Eye (tissue), 1 donor: Measurements from ENCODE around the gene CENPE.
"Not testable (repeated sequence)": the region's sequence is repeated elsewhere in the genome, so short reads cannot be mapped to it uniquely, and the experiment has no call there.

Source experiments
- DNase-seq: peaks from one replicate; pipeline ENCODE4 v3.0.0-alpha.2; 2015

CENPE gene

GRCh38 chr4:103198111-103198765, at the start of gene CENPE:
CENPE (minus strand) TSS chr4:103198343; CDS start chr4:103198319, 24 bp downstream.
- DNase-seq = peak; percentile 98

DNA sequence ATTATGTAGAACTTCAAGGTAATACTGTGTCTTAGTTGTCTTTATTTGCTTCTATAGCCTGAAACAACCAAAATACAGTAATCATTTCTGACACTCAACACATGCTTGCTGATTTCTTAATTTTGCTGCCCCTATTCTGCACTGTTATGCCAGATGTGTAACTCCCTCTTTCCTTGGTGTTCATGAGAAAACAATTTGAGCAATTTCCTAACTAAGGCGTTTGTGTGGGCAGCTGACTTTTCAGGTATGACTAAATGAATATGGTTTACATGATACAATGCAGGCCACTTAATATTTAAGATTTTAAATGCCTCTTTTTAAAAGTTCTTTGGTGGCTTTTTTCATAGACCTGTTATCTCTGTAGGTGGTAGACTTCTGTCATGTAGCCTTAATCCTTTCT, 46.1 kb upstream of the CENPE start:
- no peak for DNase-seq

DNA sequence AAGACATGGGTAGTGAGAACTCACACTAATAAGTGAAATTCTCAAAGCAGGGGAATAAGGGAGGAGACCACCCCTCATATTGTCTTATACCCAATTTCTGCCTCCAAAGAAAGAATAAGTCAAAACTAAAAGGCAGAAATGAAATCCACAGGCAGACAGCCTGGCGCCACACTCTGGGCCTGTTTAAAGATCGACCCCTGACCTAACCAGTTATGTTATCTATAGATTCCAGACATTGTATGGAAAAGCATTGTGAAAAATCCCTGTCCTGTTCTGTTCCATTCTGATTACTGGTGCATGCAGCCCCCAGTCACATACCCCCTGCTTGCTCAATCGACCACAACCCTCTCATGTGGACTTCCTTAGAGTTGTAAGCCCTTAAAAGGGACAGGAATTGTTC, 32.8 kb upstream of the CENPE start:
- not testable (repeated sequence) for DNase-seq

- DNase-seq = not testable (repeated sequence)
Measured at GRCh38 chr4:103223556-103223955, 25.4 kb upstream of the CENPE start.

DNA sequence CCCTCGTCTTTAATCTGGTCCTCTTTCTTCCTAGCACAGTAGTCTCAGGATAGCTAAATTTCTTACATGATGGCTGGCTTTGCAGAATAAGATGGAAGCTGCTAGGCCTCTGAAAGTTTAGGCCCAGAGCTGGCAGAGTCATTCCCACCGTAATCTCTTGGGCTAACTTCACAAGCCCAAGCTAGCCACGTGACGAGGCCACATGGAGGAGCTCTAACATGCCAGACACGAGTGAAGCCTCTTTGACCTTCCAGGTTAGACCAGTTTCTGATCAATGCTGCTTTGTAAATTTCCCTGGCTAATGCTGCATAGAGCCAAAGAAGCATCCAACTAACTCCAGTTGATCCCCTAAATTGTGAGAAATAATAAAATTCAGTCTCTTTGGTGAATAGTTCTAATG, 9.5 kb upstream of the CENPE start:
- no peak for DNase-seq

DNA sequence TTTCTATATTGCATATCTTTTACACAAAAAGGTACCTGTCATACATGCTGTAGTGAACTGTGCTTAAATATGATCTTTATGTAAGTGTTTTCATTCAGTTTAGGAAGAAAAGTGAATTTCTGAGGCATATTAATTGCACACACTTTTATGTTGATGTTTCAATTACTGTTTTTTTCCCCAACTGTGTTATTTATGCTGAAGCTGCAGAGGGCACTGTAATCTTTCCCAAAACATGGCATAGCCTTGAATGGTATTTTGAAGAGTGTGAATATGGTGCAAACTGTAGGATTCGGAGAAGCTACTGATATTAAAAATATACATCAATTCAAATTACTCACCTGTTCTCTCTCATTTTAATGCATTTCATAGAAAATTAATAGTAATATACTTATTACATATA, 6.0 kb upstream of the CENPE start:
- DNase-seq = peak; percentile 47

GRCh38 chr4:103201724-103202123, 3.6 kb upstream of the CENPE start:
- no peak for DNase-seq

DNA sequence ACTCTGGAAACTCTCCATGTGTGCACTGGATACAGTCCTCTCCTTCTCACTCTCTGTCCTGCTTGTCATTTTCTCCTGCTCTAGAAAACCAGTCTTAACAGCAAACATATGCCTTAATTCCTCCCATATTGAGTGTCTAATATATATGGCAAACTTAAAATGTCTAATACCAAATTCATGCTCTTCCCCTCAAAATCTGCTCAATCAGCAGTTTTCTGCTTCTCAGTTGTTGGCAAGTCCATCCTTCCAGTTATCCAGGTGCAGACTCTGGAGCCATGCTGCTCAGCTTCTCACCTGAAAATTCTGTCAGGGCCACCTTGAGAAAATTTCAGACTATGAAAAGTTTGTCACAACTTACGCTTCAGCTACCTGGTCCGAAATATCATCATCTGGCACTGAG, 3.1 kb upstream of the CENPE start:
- no peak for DNase-seq

DNA sequence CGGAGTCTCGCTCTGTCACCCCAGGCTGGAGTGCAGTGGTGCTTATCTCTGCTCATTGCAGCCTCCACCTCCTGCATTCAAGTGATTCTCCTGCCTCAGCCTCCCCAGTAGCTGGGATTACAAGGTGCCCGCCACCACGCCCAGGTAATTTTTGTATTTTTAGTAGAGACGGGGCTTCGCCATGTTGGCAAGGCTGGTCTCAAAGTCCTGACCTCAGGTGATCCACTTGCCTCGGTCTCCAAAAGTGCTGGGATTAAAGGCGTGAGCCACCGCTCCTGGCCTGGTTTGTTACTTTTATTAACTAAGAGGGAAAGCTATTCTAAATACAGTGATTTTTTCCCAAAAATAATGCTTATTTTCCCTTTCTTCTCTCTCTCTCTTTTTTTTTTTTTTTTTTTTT, 866 bp upstream of the CENPE start:
- no peak for DNase-seq

DNA sequence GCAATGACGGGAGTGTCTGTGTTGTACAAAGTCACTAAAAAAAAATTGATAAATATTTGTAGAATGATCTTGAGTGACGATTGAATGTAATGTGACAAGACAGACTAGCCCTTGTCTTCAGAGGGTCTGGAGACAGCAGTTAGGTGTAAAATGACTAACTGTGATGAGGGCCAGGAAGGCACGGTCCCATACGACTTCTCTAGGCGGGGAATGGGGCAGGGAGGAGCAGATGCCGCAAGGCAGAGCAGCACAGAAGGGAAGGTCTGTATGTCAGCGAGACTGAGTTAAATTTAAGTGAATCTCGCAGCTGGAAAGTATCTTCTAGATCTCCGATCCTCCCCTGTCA, 405 bp downstream of the CENPE start:
- no peak for DNase-seq

GRCh38 chr4:103193457-103193856, 4.7 kb downstream of the CENPE start:
- no peak for DNase-seq

GRCh38 chr4:103171006-103171405, 27.1 kb downstream of the CENPE start:
- peak; percentile 3 for DNase-seq

- DNase-seq = not testable (repeated sequence)
Measured at GRCh38 chr4:103169750-103170149, 28.4 kb downstream of the CENPE start.

- no peak for DNase-seq
Measured at GRCh38 chr4:103168993-103169392, 29.1 kb downstream of the CENPE start.

DNA sequence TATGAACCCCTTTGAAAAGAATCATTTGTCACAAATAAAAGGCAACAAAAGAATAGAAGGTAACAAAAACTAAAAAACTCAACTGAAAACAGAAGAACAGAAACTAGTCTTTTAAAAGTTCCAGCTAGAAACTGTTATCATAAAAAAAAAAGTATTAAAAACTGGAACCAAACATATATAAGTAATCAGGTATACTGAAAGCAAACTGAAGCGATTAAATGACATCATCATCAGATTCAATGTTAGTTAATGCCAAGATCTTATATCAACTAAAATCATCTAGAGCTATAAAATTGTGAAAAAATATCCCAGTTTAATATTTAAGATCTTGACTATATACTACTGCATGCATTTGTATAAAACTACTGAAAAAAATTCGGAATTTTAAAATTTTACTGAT, 36.0 kb downstream of the CENPE start:
- no peak for DNase-seq

DNA sequence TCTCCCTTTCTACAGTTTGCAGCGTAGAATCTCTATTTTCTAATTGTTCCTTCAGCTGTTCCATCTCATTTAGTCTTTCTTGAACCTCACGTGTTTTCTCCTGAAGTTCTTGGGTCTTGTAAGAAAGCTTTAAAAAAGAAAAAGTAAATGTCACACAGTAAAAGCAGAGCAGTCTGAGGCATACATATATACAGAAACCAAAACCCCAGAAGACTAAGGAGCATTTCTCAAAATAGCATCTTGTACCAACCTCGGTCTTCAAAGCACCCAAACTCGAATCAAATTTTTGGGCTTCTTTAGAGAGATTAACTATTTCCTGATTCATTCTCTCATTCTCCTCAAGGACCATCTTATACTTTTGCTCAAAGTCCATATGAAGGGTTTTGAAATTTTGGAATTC, 39.4 kb downstream of the CENPE start:
- DNase-seq = no peak

DNA sequence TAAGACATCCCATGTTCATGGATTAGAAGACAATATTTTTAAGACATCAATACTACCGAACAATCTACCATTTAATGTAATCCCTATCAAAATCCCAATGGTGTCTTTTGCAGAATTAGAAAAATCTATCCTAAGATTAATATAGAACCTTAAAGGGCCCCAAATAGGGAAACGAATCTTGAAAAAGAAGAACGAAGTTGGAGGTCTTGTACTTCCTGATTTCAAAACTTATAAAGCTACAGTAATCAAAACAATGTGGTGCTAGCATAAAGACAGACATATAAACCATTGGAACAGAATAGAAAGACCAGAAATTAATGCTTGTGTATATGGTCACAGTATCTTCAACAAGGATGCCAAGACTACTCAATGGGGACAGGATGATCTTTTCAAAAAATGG, 42.0 kb downstream of the CENPE start:
- DNase-seq = no peak

- DNase-seq = no peak
Measured at GRCh38 chr4:103152381-103152780, 45.8 kb downstream of the CENPE start.

GRCh38 chr4:103150677-103151076, 47.5 kb downstream of the CENPE start:
- DNase-seq = no peak

- DNase-seq = no peak
Measured at GRCh38 chr4:103144926-103145325, 53.2 kb downstream of the CENPE start.

- no peak for DNase-seq
Measured at GRCh38 chr4:103137446-103137827, 60.7 kb downstream of the CENPE start.

DNA sequence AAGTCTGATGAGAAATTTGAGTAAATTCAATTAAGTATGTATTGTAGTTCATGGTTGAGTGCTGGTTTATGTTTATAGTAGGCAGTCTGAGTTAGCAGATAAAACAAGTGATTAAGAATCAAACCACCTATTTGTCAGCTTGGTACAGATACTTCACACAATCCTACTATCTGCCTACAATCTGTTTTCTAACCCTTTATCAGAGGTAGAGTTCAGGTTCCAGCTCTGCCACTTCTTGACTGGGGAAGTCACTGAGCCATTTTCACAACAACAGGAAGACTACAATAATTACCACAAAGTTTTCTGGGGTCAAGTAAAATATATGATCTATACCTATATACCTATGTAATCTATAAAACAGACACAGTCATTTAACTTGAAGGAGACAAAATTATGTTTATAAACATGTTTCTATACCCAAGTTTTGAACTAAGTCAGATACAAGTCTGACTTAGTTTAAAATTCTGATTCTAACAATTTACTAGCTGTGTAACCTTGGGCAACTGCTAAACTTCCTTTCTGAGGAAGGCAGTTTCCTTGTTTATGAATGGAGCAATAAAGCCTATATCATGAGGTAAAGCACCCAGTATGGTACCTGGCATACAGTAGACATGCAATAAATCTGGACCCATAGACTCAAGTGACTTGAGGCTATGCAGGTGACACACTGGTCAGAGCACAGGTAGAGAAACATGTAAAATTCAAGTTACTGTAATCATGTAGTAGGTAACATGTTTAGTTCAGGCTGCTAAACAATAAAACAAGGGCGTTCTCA, 61.3 kb downstream of the CENPE start:
- DNase-seq = no peak

GRCh38 chr4:103129174-103129573, 69.0 kb downstream of the CENPE start:
- DNase-seq = no peak

GRCh38 chr4:103126126-103126525, 72.0 kb downstream of the CENPE start:
- DNase-seq = no peak

DNA sequence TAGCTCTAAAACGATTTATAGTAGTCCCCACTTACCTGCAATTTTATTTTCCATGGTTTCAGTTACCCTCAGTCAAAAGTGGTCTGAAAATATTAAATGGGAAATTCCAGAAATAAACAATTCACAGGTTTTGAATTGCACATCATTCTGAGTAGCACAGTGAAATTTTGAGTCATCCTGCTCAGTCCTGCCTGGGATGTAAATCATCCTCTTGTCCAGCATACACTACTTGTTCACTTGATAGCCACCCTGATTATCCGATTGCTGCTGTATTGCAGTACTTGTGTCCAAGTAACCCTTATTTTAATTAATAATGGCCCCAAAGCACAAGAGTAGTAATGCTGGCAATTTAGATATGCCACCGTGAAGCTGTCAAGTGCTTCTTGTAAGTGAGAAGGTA, 75.0 kb downstream of the CENPE start:
- DNase-seq = no peak
